HG03108 (cell line): ENCODE measurements around the gene FLT3LG.

Source experiments
- ATAC-seq: cut with Tn5 transposase; IDR thresholded peaks from one replicate; pipeline ENCODE4 v1.9.1; 2021; ENCODE audit warnings: moderate library complexity; ENCODE audit not compliant: unreplicated experiment

The FLT3LG gene

GRCh38 chr19:49473868-49474541, at the start of gene FLT3LG:
TSS of gene FLT3LG (plus strand) at chr19:49474215. CDS start at chr19:49474640, 425 bp downstream.
- ATAC-seq: peak; percentile 50

GRCh38 chr19:49425178-49425577, 48.8 kb upstream of the FLT3LG start, which contains the start of gene GFY:
TSS of gene GFY (plus strand) at chr19:49425388. CDS start at chr19:49426431, 1,043 bp downstream.
- no peak for ATAC-seq

- ATAC-seq: no peak
These were observed 48.0 kb upstream of the FLT3LG start for GRCh38 chr19:49425922-49426592.

- ATAC-seq: no peak
These were observed 46.7 kb upstream of the FLT3LG start for GRCh38 chr19:49427339-49427738.

GRCh38 chr19:49427855-49428546, 46.0 kb upstream of the FLT3LG start:
- no peak for ATAC-seq

GRCh38 chr19:49428547-49429451, 45.2 kb upstream of the FLT3LG start:
- ATAC-seq: no peak

GRCh38 chr19:49430172-49430677, 43.8 kb upstream of the FLT3LG start:
- ATAC-seq: no peak

GRCh38 chr19:49430678-49431329, 43.2 kb upstream of the FLT3LG start:
- no peak for ATAC-seq

- ATAC-seq: no peak
These were observed 42.7 kb upstream of the FLT3LG start for GRCh38 chr19:49431330-49431749.

GRCh38 chr19:49432141-49433073, 41.6 kb upstream of the FLT3LG start:
- no peak for ATAC-seq

- no peak for ATAC-seq
These were observed 40.6 kb upstream of the FLT3LG start for GRCh38 chr19:49433240-49433901.

GRCh38 chr19:49434907-49435583, 39.0 kb upstream of the FLT3LG start:
- ATAC-seq: no peak

GRCh38 chr19:49435670-49436069, 38.3 kb upstream of the FLT3LG start:
- no peak for ATAC-seq

GRCh38 chr19:49436381-49437017, 37.5 kb upstream of the FLT3LG start:
- ATAC-seq: no peak

GRCh38 chr19:49437231-49437630, 36.8 kb upstream of the FLT3LG start:
- ATAC-seq: no peak

GRCh38 chr19:49438261-49438660, 35.8 kb upstream of the FLT3LG start:
- ATAC-seq: no peak

GRCh38 chr19:49439836-49440235, 34.2 kb upstream of the FLT3LG start:
- ATAC-seq: no peak
